PFSK-1 (cell line): Measurements from ENCODE around the gene HHIP.

Experiments used
- FOXP2 ChIP-seq: optimal IDR thresholded peaks from 2 replicates; pipeline ENCODE3; 2011; ENCODE audit warnings: borderline replicate concordance, control low read depth, inconsistent platforms; ENCODE audit not compliant: insufficient read depth; ENCODE audit errors: extremely low read length, extremely low read depth
- POLR2AphosphoS5 ChIP-seq: IDR thresholded peaks from 2 replicates; pipeline ENCODE4 v1.6.1; 2012; ENCODE audit warnings: low read depth, mild to moderate bottlenecking, control low read depth, low read length, moderate library complexity
- REST ChIP-seq, 2 experiments: IDR thresholded peaks; 2 replicates each; pipeline versions ENCODE4 v1.6.1 to v1.8.0; 2011 to 2012; ENCODE audit warnings: low read depth in 2 of 2, low read length in 2 of 2, control low read depth in 1 of 2, inconsistent platforms in 1 of 2, mild to moderate bottlenecking in 1 of 2, moderate library complexity in 1 of 2; ENCODE audit not compliant: insufficient read depth in 1 of 2
- SIN3A ChIP-seq: IDR thresholded peaks from 2 replicates; pipeline ENCODE4 v1.6.1; 2012; ENCODE audit warnings: mild to moderate bottlenecking, low read length, moderate library complexity, borderline replicate concordance; ENCODE audit not compliant: insufficient read depth
- TAF1 ChIP-seq: IDR thresholded peaks from 2 replicates; pipeline ENCODE4 v1.6.1; 2012; ENCODE audit warnings: low read length, control low read depth, borderline replicate concordance; ENCODE audit not compliant: insufficient read depth

HHIP gene

GRCh38 chr4:144647590-144647989 lies 1.6 kb downstream of the HHIP start:
- TF ChIP-seq SIN3A (no peak), POLR2AphosphoS5 (no peak), FOXP2 (no peak), TAF1 (no peak), REST (IDR thresholded peaks at IDR 0.05; ENCODE audit: insufficient read depth in 1 of 2, low read depth in 2 of 2, low read length in 2 of 2) (no peak)

GRCh38 chr4:144648042-144648441 lies 2.1 kb downstream of the HHIP start:
- TF ChIP-seq FOXP2 (no peak), REST (IDR thresholded peaks at IDR 0.05; ENCODE audit: insufficient read depth in 1 of 2, low read depth in 2 of 2, low read length in 2 of 2) (no peak), TAF1 (no peak), POLR2AphosphoS5 (no peak), SIN3A (no peak)

- no peak for TF ChIP-seq POLR2AphosphoS5
- TF ChIP-seq REST (IDR thresholded peaks at IDR 0.05; ENCODE audit: insufficient read depth in 1 of 2, low read depth in 2 of 2, low read length in 2 of 2), result no peak
- TF ChIP-seq SIN3A, result no peak
- TF ChIP-seq TAF1, result no peak
- TF ChIP-seq FOXP2, result no peak
Measured at GRCh38 chr4:144649646-144650045, 3.7 kb downstream of the HHIP start.

DNA sequence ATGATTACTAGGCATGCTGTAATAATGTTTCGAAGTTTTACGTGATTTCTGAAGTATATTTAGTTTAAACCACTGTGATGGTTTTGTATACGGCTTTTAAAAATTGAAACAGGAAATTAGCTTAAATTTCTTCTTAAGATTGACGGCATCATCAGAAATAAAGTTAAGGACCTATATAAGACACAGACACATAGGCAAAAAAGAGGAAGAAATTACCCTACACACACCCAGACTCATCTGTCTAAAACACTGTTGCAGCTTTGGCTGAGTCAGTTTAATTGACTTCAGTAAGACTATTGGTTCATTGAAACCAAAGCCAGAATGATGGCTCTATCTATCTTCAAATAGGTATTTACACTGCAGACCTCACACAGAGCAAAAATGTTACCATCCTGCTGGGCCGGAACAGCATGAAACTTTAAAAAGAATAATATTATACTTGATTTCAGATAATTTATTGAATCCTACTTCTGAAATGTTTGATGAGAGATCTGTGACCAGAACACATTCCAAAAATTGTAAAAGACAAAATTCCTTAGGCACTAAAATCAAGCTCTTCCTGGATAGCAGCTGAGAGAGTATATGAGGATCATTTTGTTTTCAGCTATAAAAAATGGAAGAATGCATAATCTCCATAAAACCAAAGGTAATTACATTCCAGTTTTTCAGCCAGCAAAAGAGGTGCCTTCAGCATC lies 4.5 kb downstream of the HHIP start:
- TF ChIP-seq POLR2AphosphoS5, result no peak
- TF ChIP-seq FOXP2, result no peak
- no peak for TF ChIP-seq TAF1

GRCh38 chr4:144653781-144654545 lies 8.0 kb downstream of the HHIP start:
- TF ChIP-seq POLR2AphosphoS5, result no peak
- TF ChIP-seq SIN3A, result no peak
- no peak for TF ChIP-seq TAF1
- no peak for TF ChIP-seq REST (IDR thresholded peaks at IDR 0.05; ENCODE audit: insufficient read depth in 1 of 2, low read depth in 2 of 2, low read length in 2 of 2)
